Neuronal stem cell (in vitro differentiated cells): ENCODE measurements around the gene UBE2S.

Experiments used
- DNase-seq: peaks from one replicate; pipeline ENCODE4 v3.0.0-alpha.2; 2013; ENCODE audit warnings: low spot score
- H2AFZ ChIP-seq: one replicate; pipeline ENCODE4 v1.6.1; 2013; ENCODE audit warnings: mild to moderate bottlenecking, low read length, inconsistent platforms
- H2AK5ac ChIP-seq: 2 replicates; pipeline ENCODE4 v1.6.1; 2013; ENCODE audit warnings: low read depth, mild to moderate bottlenecking, inconsistent platforms, low read length, moderate library complexity, mixed read lengths
- H2BK120ac ChIP-seq: 2 replicates; pipeline ENCODE4 v1.6.1; 2013; ENCODE audit warnings: low read depth, mild to moderate bottlenecking, inconsistent platforms, low read length, moderate library complexity, mixed read lengths
- H2BK12ac ChIP-seq: one replicate; pipeline ENCODE4 v1.6.1; 2013; ENCODE audit warnings: low read length, inconsistent platforms
- H2BK15ac ChIP-seq: 2 replicates; pipeline ENCODE4 v1.6.1; 2013; ENCODE audit warnings: mild to moderate bottlenecking, low read length, inconsistent platforms, mixed read lengths
- H2BK5ac ChIP-seq: one replicate; pipeline ENCODE4 v1.6.1; 2013; ENCODE audit warnings: inconsistent platforms, mild to moderate bottlenecking, low read length, moderate library complexity
- H3K14ac ChIP-seq: one replicate; pipeline ENCODE4 v1.6.1; 2013; ENCODE audit warnings: low read length, inconsistent platforms
- H3K18ac ChIP-seq: 2 replicates; pipeline ENCODE4 v1.6.1; 2013; ENCODE audit warnings: low read length, inconsistent platforms
- H3K23ac ChIP-seq: 2 replicates; pipeline ENCODE4 v1.6.1; 2013; ENCODE audit warnings: low read depth, mild to moderate bottlenecking, mixed read lengths, low read length, inconsistent platforms; ENCODE audit not compliant: poor library complexity
- H3K27ac ChIP-seq: replicated peaks from 3 replicates; pipeline ENCODE4 v1.5.1; 2013; ENCODE audit warnings: low read length, inconsistent platforms
- H3K27me3 ChIP-seq, 3 experiments: 2 replicates each; pipeline ENCODE4 v1.6.1; 2013; ENCODE audit warnings: low read length in 3 of 3, mild to moderate bottlenecking in 2 of 3, inconsistent platforms in 1 of 3, low read depth in 1 of 3, mixed read lengths in 1 of 3, moderate library complexity in 1 of 3; ENCODE audit not compliant: control insufficient read depth in 3 of 3, insufficient read depth in 3 of 3
- H3K36me3 ChIP-seq, 2 donors: replicated peaks in 1 of 2; 2 replicates each; pipeline ENCODE4 v1.6.1; 2013; ENCODE audit warnings: low read length in 2 of 2; ENCODE audit not compliant: control insufficient read depth in 2 of 2, insufficient read depth in 2 of 2
- H3K4ac ChIP-seq: 2 replicates; pipeline ENCODE4 v1.6.1; 2013; ENCODE audit warnings: inconsistent platforms, mild to moderate bottlenecking, low read length, moderate library complexity
- H3K4me1 ChIP-seq, 2 donors: 1 replicate in 1 of 2; 2 replicates in 1 of 2; pipeline ENCODE4 v1.6.1; 2013; ENCODE audit warnings: low read length in 2 of 2, low read depth in 1 of 2; ENCODE audit not compliant: control insufficient read depth in 2 of 2, insufficient read depth in 1 of 2
- H3K4me2 ChIP-seq: one replicate; pipeline ENCODE4 v1.6.1; 2013; ENCODE audit warnings: mild to moderate bottlenecking, low read length, inconsistent platforms; ENCODE audit not compliant: insufficient read depth, poor library complexity, severe bottlenecking
- H3K4me3 ChIP-seq, 2 donors: 2 replicates each; pipeline ENCODE4 v1.5.1; 2013; ENCODE audit warnings: low read length in 2 of 2, mild to moderate bottlenecking in 2 of 2, inconsistent platforms in 1 of 2, moderate library complexity in 1 of 2
- H3K79me1 ChIP-seq: one replicate; pipeline ENCODE4 v1.6.1; 2013; ENCODE audit warnings: low read depth, mild to moderate bottlenecking, inconsistent platforms, low read length, moderate library complexity
- H3K9ac ChIP-seq: one replicate; pipeline ENCODE4 v1.6.1; 2013; ENCODE audit warnings: mild to moderate bottlenecking, low read depth, low read length, inconsistent platforms; ENCODE audit not compliant: poor library complexity
- H3K9me3 ChIP-seq, 2 donors: replicated peaks in 1 of 2; 2 replicates each; pipeline versions ENCODE3 to v1.6.1; 2013; ENCODE audit warnings: low read length in 2 of 2, mild to moderate bottlenecking in 2 of 2, inconsistent platforms in 1 of 2, low read depth in 1 of 2, mixed read lengths in 1 of 2, moderate library complexity in 1 of 2; ENCODE audit not compliant: control insufficient read depth in 2 of 2, insufficient read depth in 1 of 2
- H4K8ac ChIP-seq: one replicate; pipeline ENCODE4 v1.6.1; 2013; ENCODE audit warnings: low read depth, mild to moderate bottlenecking, inconsistent platforms, low read length, moderate library complexity
- H4K91ac ChIP-seq: one replicate; pipeline ENCODE4 v1.6.1; 2013; ENCODE audit warnings: low read length, low read depth, mild to moderate bottlenecking, inconsistent platforms; ENCODE audit not compliant: poor library complexity
- WGBS, 2 donors: extraction: QIAGEN DNeasy Blood & Tissue Kit; methylation state at CpG; one replicate each; pipeline ENCODE4 v1.1.7; 2013; ENCODE audit warnings: missing lambda C conversion rate in 2 of 2, mixed read lengths in 1 of 2; ENCODE audit not compliant: insufficient read length in 2 of 2, insufficient replicate concordance in 1 of 2; ENCODE audit errors: extremely low coverage in 2 of 2; 5-methylcytosine and 5-hydroxymethylcytosine counted together

Gene UBE2S

GRCh38 chr19:55365964-55366363 is 41.6 kb downstream of the UBE2S start:
- Histone ChIP-seq H3K18ac (no peak overlapping the region), H3K4me1 (peaks cover 13 to 17% of the 10 kb centered on the region in 2 donors), H2AFZ (no peak overlapping the region), H3K9me3 (no peaks in the 10 kb centered on the region), H2BK5ac (no peak overlapping the region), H3K14ac (no peak overlapping the region), H3K9ac (no peak overlapping the region), H3K4ac (no peak overlapping the region), H3K4me3 (no peak overlapping the region), H4K8ac (no peak overlapping the region), H4K91ac (no peak overlapping the region), H3K36me3 (no peaks in the 10 kb centered on the region), H3K27me3 (peaks cover 3 to 26% (median 17%) of the 10 kb centered on the region in 3 experiments), H3K4me2 (no peak overlapping the region), H2AK5ac (peak overlapping the region; percentile 88), H2BK15ac (peak overlapping the region; percentile 78), H3K27ac (no peak overlapping the region), H3K79me1 (no peaks in the 10 kb centered on the region), H2BK12ac (no peak overlapping the region), H2BK120ac (no peak overlapping the region), H3K23ac (peak overlapping the region; percentile 3)
- no peak for DNase-seq
- WGBS, 2 donors = no CpG with 5 or more reads among the region's 19 CpGs

GRCh38 chr19:55365245-55365644 is 42.3 kb downstream of the UBE2S start:
- H2BK120ac ChIP-seq = no peak overlapping the region
- no peak overlapping the region for H3K9ac ChIP-seq
- H3K14ac ChIP-seq = no peak overlapping the region
- H2BK15ac ChIP-seq = no peak overlapping the region
- no peak overlapping the region for H2AFZ ChIP-seq
- no peaks in the 10 kb centered on the region for H3K36me3 ChIP-seq
- peaks cover 0 to 20% (median 12%) of the 10 kb centered on the region in 3 experiments for H3K27me3 ChIP-seq
- no CpG with 5 or more reads among the region's 8 CpGs for WGBS, 2 donors
- no peak overlapping the region for H2BK5ac ChIP-seq
- H2AK5ac ChIP-seq = peak overlapping the region; percentile 75
- peaks cover 9 to 11% of the 10 kb centered on the region in 2 donors for H3K4me1 ChIP-seq
- no peak overlapping the region for H2BK12ac ChIP-seq
- peak overlapping the region; percentile 28 for H3K18ac ChIP-seq
- H3K27ac ChIP-seq = no peak overlapping the region
- H3K79me1 ChIP-seq = no peaks in the 10 kb centered on the region
- no peak overlapping the region for H3K4me3 ChIP-seq
- H3K4ac ChIP-seq = no peak overlapping the region
- no peak overlapping the region for H4K8ac ChIP-seq
- H4K91ac ChIP-seq = no peak overlapping the region
- no peaks in the 10 kb centered on the region for H3K9me3 ChIP-seq
- DNase-seq = no peak
- H3K4me2 ChIP-seq = no peak overlapping the region
- no peak overlapping the region for H3K23ac ChIP-seq

- Histone ChIP-seq H3K4ac (peak within 1 kb of the TSS; percentile 38), H3K36me3 (no peaks in the 10 kb centered on the region), H2BK15ac (peak within 1 kb of the TSS; percentile 100), H3K23ac (peak within 1 kb of the TSS; percentile 35), H2BK120ac (peak within 1 kb of the TSS; percentile 91), H3K18ac (peak within 1 kb of the TSS; percentile 97), H3K9me3 (no peaks in the 10 kb centered on the region), H3K14ac (peak within 1 kb of the TSS; percentile 25), H2AK5ac (peak within 1 kb of the TSS; percentile 90), H4K8ac (peak within 1 kb of the TSS; percentile 7), H3K27me3 (peaks cover 0 to 7% (median 1%) of the 10 kb centered on the region in 3 experiments), H3K9ac (peak within 1 kb of the TSS; percentile 44), H3K79me1 (no peaks in the 10 kb centered on the region), H3K4me2 (no peak within 1 kb of the TSS), H2BK5ac (peak within 1 kb of the TSS; percentile 5), H2AFZ (peak within 1 kb of the TSS; percentile 80), H3K27ac (no peak within 1 kb of the TSS), H3K4me1 (peaks cover 7 to 11% of the 10 kb centered on the region in 2 donors), H3K4me3 (no peak within 1 kb of the TSS), H4K91ac (no peak within 1 kb of the TSS), H2BK12ac (peak within 1 kb of the TSS; percentile 95)
- WGBS, 2 donors = no CpG with 5 or more reads among the region's 27 CpGs
- no peak for DNase-seq
Observed at GRCh38 chr19:55362990-55363716, 44.4 kb downstream of the UBE2S start, which contains the start of gene GARIN5B. Gene GARIN5B (minus strand): TSS chr19:55363260. CDS start chr19:55363066, 194 bp downstream.

- WGBS, 2 donors = no CpG with 5 or more reads among the region's 38 CpGs
- Histone ChIP-seq H3K23ac (peak overlapping the region; percentile 35), H3K27me3 (peaks cover 0 to 9% (median 1%) of the 10 kb centered on the region in 3 experiments), H3K14ac (peak overlapping the region; percentile 25), H2AK5ac (peak overlapping the region; percentile 90), H3K27ac (no peak overlapping the region), H3K4ac (peak overlapping the region; percentile 38), H3K9ac (peak overlapping the region; percentile 44), H3K4me1 (peaks cover 7 to 11% of the 10 kb centered on the region in 2 donors), H2BK5ac (peak overlapping the region; percentile 5), H2BK120ac (peak overlapping the region; percentile 91), H4K8ac (peak overlapping the region; percentile 7), H2BK12ac (peak overlapping the region; percentile 95), H4K91ac (no peak overlapping the region), H3K36me3 (no peaks in the 10 kb centered on the region), H3K4me3 (no peak overlapping the region), H3K9me3 (no peaks in the 10 kb centered on the region), H3K4me2 (no peak overlapping the region), H2BK15ac (peak overlapping the region; percentile 100), H3K18ac (peak overlapping the region; percentile 97), H2AFZ (peak overlapping the region; percentile 80), H3K79me1 (no peaks in the 10 kb centered on the region)
- no peak for DNase-seq
Observed at GRCh38 chr19:55362174-55362989, 45.2 kb downstream of the UBE2S start.
